Body of pancreas (tissue), 4 donors: Measurements from ENCODE around the gene SLX4IP. TPM values are rescaled to one million over a fixed set of nuclear protein-coding genes. Genes with fewer than 3 reads are reported as not detected.
A peak's percentile ranks its signal among the peaks of the same experiment; 100 is the strongest.

Source experiments
- ATAC-seq: fragments of 150-250 bp; one replicate; pipeline ENCODE4 v1.9.1; 2016
- DNase-seq, 4 donors: peaks; one replicate each; pipeline ENCODE4 v3.0.0-alpha.2; 2019
- H3K27ac ChIP-seq, 4 donors: fragments of 200-600 bp; sonication (generic); 1 replicate in 3 of 4; 2 replicates in 1 of 4; pipeline versions ENCODE4 v1.5.1 to v1.6.1; 2016 to 2019; ENCODE audit warnings: mild to moderate bottlenecking in 1 of 4, mixed read lengths in 1 of 4, moderate library complexity in 1 of 4
- H3K27me3 ChIP-seq, 2 donors: fragments of 200-600 bp; sonication (generic); one replicate each; pipeline ENCODE4 v1.6.0; 2016; ENCODE audit warnings: mild to moderate bottlenecking in 1 of 2
- H3K36me3 ChIP-seq, 2 donors: fragments of 200-600 bp; sonication (generic); replicated peaks in 1 of 2; 2 replicates each; pipeline ENCODE4 v1.5.1; 2016; ENCODE audit warnings: low read depth in 2 of 2; ENCODE audit not compliant: insufficient read depth in 1 of 2
- H3K4me1 ChIP-seq: fragments of 200-600 bp; sonication (generic); one replicate; pipeline ENCODE4 v1.6.0; 2016
- H3K4me3 ChIP-seq, 2 donors: fragments of 200-600 bp; sonication (generic); 1 replicate in 1 of 2; 2 replicates in 1 of 2; pipeline ENCODE4 v1.5.1; 2016 to 2019
- H3K9me3 ChIP-seq, 3 donors: fragments of 200-600 bp; sonication (generic); 1 replicate in 2 of 3; 2 replicates in 1 of 3; pipeline ENCODE4 v1.5.1; 2016
- CTCF ChIP-seq, 7 experiments: fragments of 450-650 bp in 4 of 7; fragments of 200-600 bp in 3 of 7; sonication (generic) in 3 of 7; IDR thresholded peaks; one replicate each; pipeline ENCODE4 v1.5.1; 2016 to 2019; ENCODE audit warnings: antibody characterized with exemption in 7 of 7
- POLR2A ChIP-seq, 3 donors: fragments of 450-650 bp; IDR thresholded peaks; one replicate each; pipeline ENCODE4 v1.6.1; 2016; ENCODE audit warnings: antibody characterized with exemption in 3 of 3, mild to moderate bottlenecking in 2 of 3
- WGBS, 2 donors: methylation state at CpG; one replicate each; pipeline ENCODE4 v1.1.5; 2017; 5-methylcytosine and 5-hydroxymethylcytosine counted together
- intact Hi-C: fragments of 100-400 bp; cut with DNase I; formaldehyde crosslinking; loops from one replicate; pipeline ENCODE4 v1.15.1; 2023
- total RNA-seq, 2 donors: library from RNA; depleted of rRNA; stranded (reverse); fragments of >200 nt; gene quantifications; one replicate each; pipeline ENCODE4 v1.1.0, GENCODE V29; 2016

The SLX4IP gene
- total RNA-seq, 2 donors from 2014 or later: 4.3 to 4.7 TPM

GRCh38 chr20:10662151-10662550 is 227.0 kb downstream of the SLX4IP start:
- no peak for TF ChIP-seq POLR2A (IDR thresholded peaks at IDR 0.05)
- TF ChIP-seq CTCF (IDR thresholded peaks at IDR 0.05): no peak
- Histone ChIP-seq H3K27ac (peak overlapping the region in 3 of 4 donors; percentile 9 to 36 (median 31)), H3K27me3 (no peaks in the 10 kb centered on the region), H3K4me3 (no peak overlapping the region), H3K36me3 (no peaks in the 10 kb centered on the region), H3K9me3 (no peaks in the 10 kb centered on the region), H3K4me1 (peaks cover 95% of the 10 kb centered on the region)
- intact Hi-C loops: loop anchor here (10.0 kb wide), 1 partner anchor 613 kb away; no protein-coding TSS in a partner anchor
- WGBS, 2 donors: 70 to 78% methylated on average over 5 of the region's 5 CpGs
- ATAC-seq: no peak
- DNase-seq: no peak

GRCh38 chr20:10662661-10663458 is 227.8 kb downstream of the SLX4IP start:
- H3K36me3 ChIP-seq: no peaks in the 10 kb centered on the region
- H3K27ac ChIP-seq: peak overlapping the region in 3 of 4 donors; percentile 36 to 73 (median 73)
- no peaks in the 10 kb centered on the region for H3K27me3 ChIP-seq
- TF ChIP-seq CTCF (IDR thresholded peaks at IDR 0.05) (no peak), POLR2A (IDR thresholded peaks at IDR 0.05) (no peak)
- H3K4me1 ChIP-seq: peaks cover 95% of the 10 kb centered on the region
- no peak for ATAC-seq
- DNase-seq: no peak
- H3K4me3 ChIP-seq: no peak overlapping the region
- intact Hi-C loops: loop anchor here (10.0 kb wide), 1 partner anchor 612 kb away; no protein-coding TSS in a partner anchor
- no peaks in the 10 kb centered on the region for H3K9me3 ChIP-seq
- WGBS, 2 donors: 78 to 85% methylated on average over 10 of the region's 10 CpGs

- no peaks in the 10 kb centered on the region for H3K36me3 ChIP-seq
- intact Hi-C loops: loop anchor here (10.0 kb wide), 1 partner anchor 611 kb away; no protein-coding TSS in a partner anchor
Measured at GRCh38 chr20:10663756-10664155, 228.7 kb downstream of the SLX4IP start.

GRCh38 chr20:10665027-10665561 is 230.0 kb downstream of the SLX4IP start:
- Histone ChIP-seq H3K4me3 (no peak overlapping the region), H3K27me3 (no peaks in the 10 kb centered on the region), H3K4me1 (peaks cover 93% of the 10 kb centered on the region), H3K27ac (peak overlapping the region; percentile 48 to 76 (median 73)), H3K36me3 (no peaks in the 10 kb centered on the region), H3K9me3 (no peaks in the 10 kb centered on the region)
- TF ChIP-seq CTCF (IDR thresholded peaks at IDR 0.05): no peak
- TF ChIP-seq POLR2A (IDR thresholded peaks at IDR 0.05): no peak
- intact Hi-C loops: loop anchor here (10.0 kb wide), 1 partner anchor 610 kb away; no protein-coding TSS in a partner anchor
- 12 to 17% methylated on average over 7 of the region's 7 CpGs for WGBS, 2 donors
- DNase-seq (peak in 1 of 4 donors; percentile 53), ATAC-seq (peak; percentile 25)

More at GRCh38 chr20:10663756-10664155, 228.7 kb downstream of the SLX4IP start:
- ATAC-seq: no peak
- Histone ChIP-seq H3K27me3 (no peaks in the 10 kb centered on the region), H3K4me3 (no peak overlapping the region), H3K27ac (peak overlapping the region; percentile 28 to 76 (median 73)), H3K9me3 (no peaks in the 10 kb centered on the region), H3K4me1 (peaks cover 95% of the 10 kb centered on the region)
- WGBS, 2 donors: 52 to 72% methylated on average over 8 of the region's 8 CpGs
- TF ChIP-seq POLR2A (IDR thresholded peaks at IDR 0.05) (no peak), CTCF (IDR thresholded peaks at IDR 0.05) (no peak)
- DNase-seq: no peak
